ENCODE measurements around the gene EGFL8.

Gene EGFL8

DNA sequence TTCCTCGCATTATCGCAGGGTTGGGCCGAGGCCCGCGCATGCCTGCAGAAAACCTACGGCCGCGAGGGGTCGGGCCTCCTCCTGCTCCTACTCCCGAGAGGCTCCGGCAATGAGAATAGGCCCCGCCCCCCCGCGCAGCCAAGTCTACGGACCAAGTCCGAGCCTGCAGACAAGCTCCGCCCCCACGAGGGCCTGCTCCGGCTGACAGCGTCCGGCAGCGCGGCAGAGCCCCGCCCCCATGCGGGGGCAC is 31.2 kb downstream of the EGFL8 start:
- H3K4me3 ChIP-seq (ENCODE audit: low read length) = no peak overlapping the region
- no peak overlapping the region for H3K27ac ChIP-seq (ENCODE audit: low read length)
- no peaks in the 10 kb centered on the region for H3K27me3 ChIP-seq (ENCODE audit: control insufficient read depth, insufficient read depth, low read length)
- no peaks in the 10 kb centered on the region for H3K36me3 ChIP-seq (ENCODE audit: control insufficient read depth, low read depth, low read length)
- peaks cover 32% of the 10 kb centered on the region for H3K4me1 ChIP-seq (ENCODE audit: control insufficient read depth, low read depth, low read length)
- no peaks in the 10 kb centered on the region for H3K9me3 ChIP-seq (ENCODE audit: control insufficient read depth, low read depth, low read length)
- H3K9ac ChIP-seq (ENCODE audit: low read length) = peak overlapping the region; percentile 96

DNA sequence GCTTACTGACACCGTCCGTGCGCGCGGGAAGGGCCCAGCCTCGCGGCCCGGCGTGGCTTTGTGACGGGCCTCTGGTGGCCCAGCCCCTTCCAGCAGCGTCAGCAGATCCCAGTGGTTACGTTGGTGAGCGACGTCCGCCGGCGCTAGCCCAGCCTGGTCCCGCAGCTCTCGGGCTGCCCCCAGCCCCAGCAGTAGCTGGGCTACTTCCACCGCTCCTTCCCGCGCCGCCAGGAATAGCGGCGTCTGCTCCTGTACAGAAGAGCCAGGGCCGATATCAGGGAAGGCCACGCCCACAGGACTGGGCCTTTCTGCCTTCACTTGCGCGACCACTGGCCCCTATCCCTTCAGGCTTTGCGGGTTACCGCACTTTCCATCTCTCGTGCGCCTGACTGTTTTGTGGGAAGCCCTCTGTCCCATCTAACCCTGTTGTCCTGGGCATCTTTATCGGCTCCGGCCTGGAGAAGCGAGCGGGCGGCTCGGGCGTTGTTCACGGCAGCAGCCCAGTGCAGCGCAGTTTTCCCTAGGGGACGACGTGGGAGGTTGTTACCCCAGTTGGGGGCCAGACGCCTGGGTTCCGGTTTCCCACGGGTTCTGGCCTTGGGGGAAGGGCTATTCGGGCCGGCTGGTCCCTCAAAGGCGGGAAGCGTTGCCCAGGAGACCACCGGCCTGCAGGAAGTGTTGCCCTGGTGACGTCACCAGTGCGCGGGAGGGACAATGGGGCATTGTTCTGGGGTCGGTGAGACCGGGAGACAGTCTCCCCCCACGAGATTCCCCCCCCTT is 31.7 kb downstream of the EGFL8 start:
- Histone ChIP-seq H3K27me3 (ENCODE audit: control insufficient read depth, insufficient read depth, low read length) (no peaks in the 10 kb centered on the region), H3K4me1 (ENCODE audit: control insufficient read depth, low read depth, low read length) (peaks cover 28% of the 10 kb centered on the region), H3K4me3 (ENCODE audit: low read length) (peak overlapping the region; percentile 77), H3K9ac (ENCODE audit: low read length) (peak overlapping the region; percentile 96), H3K27ac (ENCODE audit: low read length) (peak overlapping the region; percentile 94), H3K36me3 (ENCODE audit: control insufficient read depth, low read depth, low read length) (no peaks in the 10 kb centered on the region), H3K9me3 (ENCODE audit: control insufficient read depth, low read depth, low read length) (no peaks in the 10 kb centered on the region)

DNA sequence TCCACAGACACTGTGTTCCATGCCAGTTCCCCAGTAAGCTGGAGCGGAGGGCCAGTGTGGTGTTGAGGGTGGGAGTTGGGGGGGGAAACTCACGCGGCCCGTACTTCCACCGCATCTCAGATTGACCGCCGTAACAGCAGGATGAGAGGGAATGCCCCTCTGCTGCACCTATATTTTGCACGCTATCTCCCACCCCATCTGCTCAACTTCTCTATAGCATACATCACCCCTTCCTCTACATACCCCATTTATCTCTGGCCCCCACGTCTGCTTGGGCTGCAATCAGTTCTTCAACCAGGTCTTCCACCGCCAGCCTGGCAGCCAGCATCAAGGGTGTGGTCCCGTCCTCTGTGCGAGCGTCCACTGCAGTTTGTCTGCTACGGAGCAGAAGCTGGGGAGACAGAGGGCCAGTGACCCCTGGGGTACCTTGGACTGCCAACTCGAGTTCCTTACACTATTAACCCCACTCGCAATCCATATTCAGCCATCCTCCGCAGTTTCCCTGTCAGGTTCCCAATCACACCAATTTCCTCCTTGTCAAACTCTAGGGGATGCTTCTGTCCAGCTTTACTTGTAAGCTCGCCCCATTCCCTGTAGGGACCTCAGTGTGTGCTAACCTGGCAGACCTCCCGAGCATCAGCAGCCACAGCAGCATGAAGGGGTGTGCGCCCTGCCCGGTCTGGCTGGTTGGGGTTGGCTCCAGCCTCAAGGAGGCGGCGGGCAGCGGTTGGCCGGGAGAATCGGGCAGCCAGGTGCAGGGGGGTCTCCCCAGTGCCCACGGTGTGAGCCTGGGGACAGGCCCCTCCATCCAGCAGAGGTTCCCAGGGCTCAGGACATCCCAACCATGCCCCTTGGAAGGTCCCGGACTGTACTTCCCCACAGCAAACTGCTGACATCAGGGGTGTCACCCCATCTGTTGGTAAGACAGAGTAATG is 32.6 kb downstream of the EGFL8 start:
- Histone ChIP-seq H3K9ac (ENCODE audit: low read length) (peak overlapping the region; percentile 96), H3K4me1 (ENCODE audit: control insufficient read depth, low read depth, low read length) (peaks cover 25% of the 10 kb centered on the region), H3K27ac (ENCODE audit: low read length) (peak overlapping the region; percentile 94)

DNA sequence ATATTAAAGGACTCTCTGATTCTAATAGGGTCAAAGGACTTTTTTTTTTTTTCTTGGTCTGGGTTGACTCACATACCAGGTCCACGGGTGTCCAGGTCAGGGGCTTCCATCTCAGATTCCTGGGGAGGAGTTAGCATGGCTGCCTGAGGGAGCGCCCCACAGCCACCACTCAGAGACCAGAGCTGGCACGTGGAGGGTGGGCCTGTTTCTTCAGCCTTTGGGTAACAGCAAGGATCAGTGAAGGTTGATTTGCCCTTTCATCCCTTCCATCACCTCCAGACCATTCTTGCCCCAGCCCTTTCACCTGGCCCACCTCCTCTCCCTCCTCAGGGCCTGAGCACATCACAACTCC is 33.9 kb downstream of the EGFL8 start:
- no peak overlapping the region for H3K27ac ChIP-seq (ENCODE audit: low read length)
- no peak overlapping the region for H3K9ac ChIP-seq (ENCODE audit: low read length)
- H3K4me3 ChIP-seq (ENCODE audit: low read length) = no peak overlapping the region
- no peaks in the 10 kb centered on the region for H3K36me3 ChIP-seq (ENCODE audit: control insufficient read depth, low read depth, low read length)
- H3K9me3 ChIP-seq (ENCODE audit: control insufficient read depth, low read depth, low read length) = no peaks in the 10 kb centered on the region
- peaks cover 16% of the 10 kb centered on the region for H3K4me1 ChIP-seq (ENCODE audit: control insufficient read depth, low read depth, low read length)
- no peaks in the 10 kb centered on the region for H3K27me3 ChIP-seq (ENCODE audit: control insufficient read depth, insufficient read depth, low read length)

More for the DNA sequence above, 32.6 kb downstream of the EGFL8 start:
- H3K27me3 ChIP-seq (ENCODE audit: control insufficient read depth, insufficient read depth, low read length) = no peaks in the 10 kb centered on the region
- no peaks in the 10 kb centered on the region for H3K36me3 ChIP-seq (ENCODE audit: control insufficient read depth, low read depth, low read length)
- H3K4me3 ChIP-seq (ENCODE audit: low read length) = peak overlapping the region; percentile 77
- no peaks in the 10 kb centered on the region for H3K9me3 ChIP-seq (ENCODE audit: control insufficient read depth, low read depth, low read length)

DNA sequence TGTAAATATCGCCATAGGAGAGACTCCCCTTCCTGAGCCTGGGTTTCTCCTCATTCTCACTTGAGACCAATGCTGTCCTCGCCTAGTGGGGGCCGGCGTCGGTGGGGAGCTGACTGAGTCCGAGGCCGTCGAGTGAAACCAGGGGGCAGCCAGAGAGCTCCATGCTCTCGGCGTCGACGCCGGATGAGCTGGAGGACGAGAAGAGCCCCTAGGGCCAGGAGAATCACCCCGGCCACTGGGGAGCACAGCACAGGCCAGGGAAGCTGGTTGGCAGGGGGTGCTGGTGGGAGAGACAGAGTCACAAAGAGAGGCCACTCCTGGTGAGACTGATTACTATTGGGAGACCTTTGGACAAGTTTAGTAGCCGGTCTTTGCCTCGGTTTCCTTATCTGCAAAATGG is 34.5 kb downstream of the EGFL8 start:
- Histone ChIP-seq H3K27me3 (ENCODE audit: control insufficient read depth, insufficient read depth, low read length) (no peaks in the 10 kb centered on the region), H3K9me3 (ENCODE audit: control insufficient read depth, low read depth, low read length) (no peaks in the 10 kb centered on the region), H3K27ac (ENCODE audit: low read length) (no peak overlapping the region), H3K36me3 (ENCODE audit: control insufficient read depth, low read depth, low read length) (no peaks in the 10 kb centered on the region), H3K4me1 (ENCODE audit: control insufficient read depth, low read depth, low read length) (peaks cover 16% of the 10 kb centered on the region), H3K9ac (ENCODE audit: low read length) (no peak overlapping the region), H3K4me3 (ENCODE audit: low read length) (no peak overlapping the region)

DNA sequence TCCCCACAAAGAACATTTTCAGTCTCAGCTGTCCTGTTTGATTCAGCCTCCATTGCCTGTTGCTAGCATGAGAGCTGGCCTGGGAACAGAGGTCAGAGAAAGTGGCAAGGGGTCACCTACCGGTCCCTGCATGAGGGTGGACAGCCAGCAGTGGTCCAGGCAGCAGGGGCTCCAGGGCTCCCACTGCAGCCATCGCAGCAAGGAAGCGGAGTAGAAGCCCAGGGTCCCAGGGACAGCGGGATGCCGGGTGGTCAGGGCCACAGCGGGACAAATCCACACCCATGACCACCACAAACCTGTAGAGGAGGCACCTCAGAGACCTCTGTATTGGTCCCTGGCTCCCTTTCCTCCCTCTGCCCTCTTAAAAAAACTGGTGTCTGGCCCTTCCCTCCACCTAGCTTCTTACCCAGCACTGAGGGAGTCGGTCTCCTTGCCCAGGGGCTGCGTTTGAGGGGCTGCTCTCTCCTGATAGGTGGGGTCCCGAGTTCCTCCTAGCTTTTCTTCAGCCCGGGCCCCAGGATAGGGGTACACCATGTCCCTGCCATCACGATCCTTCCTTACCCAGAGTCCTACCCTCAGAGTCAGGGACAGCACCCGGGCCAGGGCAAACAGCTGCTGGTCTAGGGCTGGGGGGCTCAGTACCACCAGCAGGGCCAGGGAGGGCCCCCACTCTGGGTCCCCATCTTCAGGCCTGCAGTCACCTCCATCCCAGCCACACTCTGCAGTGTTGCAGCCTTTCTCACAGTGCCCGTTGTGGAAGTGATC is 36.5 kb downstream of the EGFL8 start:
- H3K27me3 ChIP-seq (ENCODE audit: control insufficient read depth, insufficient read depth, low read length) = no peaks in the 10 kb centered on the region
- H3K27ac ChIP-seq (ENCODE audit: low read length) = no peak overlapping the region
- no peak overlapping the region for H3K4me3 ChIP-seq (ENCODE audit: low read length)
- H3K36me3 ChIP-seq (ENCODE audit: control insufficient read depth, low read depth, low read length) = no peaks in the 10 kb centered on the region
- no peaks in the 10 kb centered on the region for H3K9me3 ChIP-seq (ENCODE audit: control insufficient read depth, low read depth, low read length)
- H3K4me1 ChIP-seq (ENCODE audit: control insufficient read depth, low read depth, low read length) = peaks cover 4% of the 10 kb centered on the region
- no peak overlapping the region for H3K9ac ChIP-seq (ENCODE audit: low read length)

DNA sequence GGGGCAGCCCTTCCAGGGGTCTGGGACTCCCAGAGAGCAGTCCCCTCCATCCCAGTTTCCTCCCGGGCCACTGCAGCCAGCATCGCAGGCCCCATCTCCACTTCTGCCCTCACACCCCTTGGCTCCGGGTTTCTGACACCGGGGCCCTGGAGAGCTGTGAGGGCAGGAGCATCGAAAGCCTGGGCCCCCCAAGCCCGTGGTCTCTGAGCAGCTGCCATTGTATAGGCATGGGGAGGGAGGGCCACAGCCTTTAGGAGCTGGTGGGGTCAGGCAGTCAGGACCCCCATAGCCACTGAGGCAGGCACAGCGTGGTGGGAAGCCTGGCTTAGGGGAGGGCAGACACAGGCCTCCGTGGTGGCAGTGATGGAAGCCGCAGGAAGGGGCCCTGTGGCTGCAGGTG is 37.8 kb downstream of the EGFL8 start:
- Histone ChIP-seq H3K36me3 (ENCODE audit: control insufficient read depth, low read depth, low read length) (no peaks in the 10 kb centered on the region), H3K9ac (ENCODE audit: low read length) (no peak overlapping the region), H3K4me3 (ENCODE audit: low read length) (no peak overlapping the region), H3K9me3 (ENCODE audit: control insufficient read depth, low read depth, low read length) (no peaks in the 10 kb centered on the region), H3K4me1 (ENCODE audit: control insufficient read depth, low read depth, low read length) (peaks cover under 1% of the 10 kb centered on the region), H3K27ac (ENCODE audit: low read length) (no peak overlapping the region), H3K27me3 (ENCODE audit: control insufficient read depth, insufficient read depth, low read length) (no peaks in the 10 kb centered on the region)

DNA sequence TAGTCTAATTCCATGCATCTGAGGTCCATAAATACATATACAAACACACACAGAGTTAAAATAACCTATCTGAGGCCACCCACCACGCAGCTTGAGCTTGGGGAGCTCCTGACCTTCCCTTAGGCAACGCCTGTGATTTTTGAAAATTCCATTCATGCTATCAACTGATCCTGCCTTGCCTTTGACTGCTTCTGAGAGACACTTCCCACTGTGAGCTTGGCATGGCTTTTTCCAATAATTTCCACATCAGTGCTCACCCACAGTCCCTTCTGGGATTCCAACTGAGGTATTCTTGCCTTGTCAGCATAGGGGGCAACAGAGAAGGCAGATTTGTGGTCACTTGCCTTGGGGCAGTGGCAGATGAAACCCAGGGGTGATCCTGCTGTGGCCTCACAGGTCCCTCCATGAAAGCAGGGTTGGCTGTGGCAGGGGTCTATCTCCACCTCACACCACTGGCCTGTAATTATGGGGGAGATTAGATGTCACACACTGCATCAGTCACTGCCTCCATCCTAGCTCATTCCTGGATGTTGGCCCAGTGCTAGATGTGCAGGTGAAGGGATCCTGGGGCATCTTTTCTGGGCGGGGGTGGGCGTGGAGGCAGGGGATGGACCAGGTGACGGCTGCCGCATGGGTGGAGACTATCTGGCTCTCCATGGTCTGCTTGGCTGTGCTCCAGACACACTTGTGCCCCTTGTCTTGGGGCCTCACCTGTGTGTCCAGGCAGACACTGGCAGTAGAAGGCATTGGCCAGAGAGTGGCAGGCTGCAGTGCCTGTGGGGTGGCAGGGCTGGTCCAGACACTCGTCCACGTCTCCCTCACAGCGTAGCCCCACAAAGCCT is 39.3 kb downstream of the EGFL8 start:
- no peaks in the 10 kb centered on the region for H3K4me1 ChIP-seq (ENCODE audit: control insufficient read depth, low read depth, low read length)
- no peak overlapping the region for H3K4me3 ChIP-seq (ENCODE audit: low read length)
- no peaks in the 10 kb centered on the region for H3K9me3 ChIP-seq (ENCODE audit: control insufficient read depth, low read depth, low read length)
- no peaks in the 10 kb centered on the region for H3K27me3 ChIP-seq (ENCODE audit: control insufficient read depth, insufficient read depth, low read length)
- H3K27ac ChIP-seq (ENCODE audit: low read length) = no peak overlapping the region
- H3K9ac ChIP-seq (ENCODE audit: low read length) = no peak overlapping the region
- no peaks in the 10 kb centered on the region for H3K36me3 ChIP-seq (ENCODE audit: control insufficient read depth, low read depth, low read length)

DNA sequence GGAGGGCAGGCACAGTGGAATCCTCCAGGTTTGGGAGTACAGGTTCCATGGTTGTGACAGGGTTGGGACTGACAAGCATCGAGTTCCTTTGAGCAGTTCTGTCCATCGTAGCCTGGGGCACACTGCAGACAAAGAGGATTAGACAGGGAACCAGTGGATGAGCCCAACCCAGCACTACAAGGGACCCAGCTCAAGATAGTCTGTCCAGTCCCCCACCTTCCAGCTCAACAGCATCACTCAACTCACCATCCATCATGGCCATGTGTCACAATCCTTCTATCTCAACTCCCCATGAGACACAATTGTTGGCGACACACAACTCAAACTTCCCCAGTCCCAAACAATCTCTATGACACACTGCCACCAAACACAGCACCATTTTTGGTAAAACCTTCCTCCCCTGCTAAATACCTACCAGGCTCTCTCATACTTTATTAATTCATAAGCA is 39.9 kb downstream of the EGFL8 start:
- Histone ChIP-seq H3K4me1 (ENCODE audit: control insufficient read depth, low read depth, low read length) (no peaks in the 10 kb centered on the region), H3K4me3 (ENCODE audit: low read length) (no peak overlapping the region), H3K9me3 (ENCODE audit: control insufficient read depth, low read depth, low read length) (no peaks in the 10 kb centered on the region), H3K27ac (ENCODE audit: low read length) (no peak overlapping the region), H3K27me3 (ENCODE audit: control insufficient read depth, insufficient read depth, low read length) (no peaks in the 10 kb centered on the region), H3K36me3 (ENCODE audit: control insufficient read depth, low read depth, low read length) (no peaks in the 10 kb centered on the region), H3K9ac (ENCODE audit: low read length) (no peak overlapping the region)

DNA sequence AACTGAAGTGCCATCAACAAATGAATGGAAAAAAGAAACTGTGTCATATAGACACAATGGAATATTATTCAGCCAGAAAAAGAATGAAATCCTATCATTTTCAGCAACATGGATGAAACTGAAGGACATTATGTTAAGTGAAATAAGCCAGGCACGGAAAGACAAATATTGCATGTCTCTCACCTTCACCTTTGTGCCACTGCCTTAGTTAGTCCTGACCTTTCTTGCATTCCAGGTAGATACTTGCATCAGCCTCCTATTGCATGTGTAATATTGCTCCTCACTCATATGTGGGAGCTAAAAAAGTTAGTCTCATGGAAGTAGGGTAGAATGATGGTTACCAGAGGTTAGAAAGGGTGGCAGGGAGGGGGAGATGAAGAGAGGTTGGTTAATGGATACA is 44.6 kb downstream of the EGFL8 start:
- H3K36me3 ChIP-seq (ENCODE audit: control insufficient read depth, low read depth, low read length) = no peaks in the 10 kb centered on the region
- no peak overlapping the region for H3K9ac ChIP-seq (ENCODE audit: low read length)
- H3K27me3 ChIP-seq (ENCODE audit: control insufficient read depth, insufficient read depth, low read length) = no peaks in the 10 kb centered on the region
- H3K4me3 ChIP-seq (ENCODE audit: low read length) = no peak overlapping the region
- no peaks in the 10 kb centered on the region for H3K9me3 ChIP-seq (ENCODE audit: control insufficient read depth, low read depth, low read length)
- H3K27ac ChIP-seq (ENCODE audit: low read length) = no peak overlapping the region
- no peaks in the 10 kb centered on the region for H3K4me1 ChIP-seq (ENCODE audit: control insufficient read depth, low read depth, low read length)

DNA sequence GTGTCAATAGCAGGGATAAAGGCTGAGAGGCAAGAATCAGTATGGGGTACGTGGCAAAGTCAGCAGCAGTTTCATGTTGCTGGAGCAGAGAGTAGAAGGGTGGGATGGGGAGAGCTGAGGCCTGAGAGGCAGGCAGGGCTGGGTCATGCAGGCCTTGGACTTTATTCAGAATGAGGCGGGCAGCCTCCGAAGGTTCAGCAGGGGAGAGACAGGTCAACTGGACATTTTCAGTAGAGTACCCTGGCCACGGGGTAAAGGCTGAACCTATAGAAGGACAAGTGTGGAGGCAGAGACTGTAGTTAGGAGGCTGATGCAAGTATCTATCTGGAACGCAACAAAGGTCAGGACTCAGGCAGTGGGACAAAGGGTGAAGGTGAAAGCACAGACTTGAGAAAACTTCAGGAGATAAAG is 45.8 kb downstream of the EGFL8 start:
- H3K4me3 ChIP-seq (ENCODE audit: low read length) = no peak overlapping the region
- H3K9ac ChIP-seq (ENCODE audit: low read length) = no peak overlapping the region
- H3K27ac ChIP-seq (ENCODE audit: low read length) = no peak overlapping the region
- no peaks in the 10 kb centered on the region for H3K4me1 ChIP-seq (ENCODE audit: control insufficient read depth, low read depth, low read length)
- no peaks in the 10 kb centered on the region for H3K27me3 ChIP-seq (ENCODE audit: control insufficient read depth, insufficient read depth, low read length)
- no peaks in the 10 kb centered on the region for H3K9me3 ChIP-seq (ENCODE audit: control insufficient read depth, low read depth, low read length)
- H3K36me3 ChIP-seq (ENCODE audit: control insufficient read depth, low read depth, low read length) = no peaks in the 10 kb centered on the region

Data from iPS-18a (cell line).